ENCODE results near the gene FAM13A.
"Not testable (repeated sequence)": the region's sequence is repeated elsewhere in the genome, so short reads cannot be mapped to it uniquely, and the experiment has no call there.

FAM13A gene

GRCh38 chr4:89056953-89057398 is at the start of gene FAM13A:
FAM13A (minus strand) TSS chr4:89057185; CDS start chr4:89056964, 221 bp downstream.
- DNase-seq (ENCODE audit: insufficient read length, low spot score) (no peak), FAIRE-seq (peak; percentile 90)

GRCh38 chr4:89105726-89106125 is 48.7 kb upstream of the FAM13A start:
- FAIRE-seq: no peak
- DNase-seq (ENCODE audit: insufficient read length, low spot score): no peak

- FAIRE-seq (peak; percentile 92), DNase-seq (ENCODE audit: insufficient read length, low spot score) (peak; percentile 19)
These were observed 44.5 kb upstream of the FAM13A start for GRCh38 chr4:89101256-89102161.

GRCh38 chr4:89100853-89101252 is 43.9 kb upstream of the FAM13A start:
- FAIRE-seq: no peak
- DNase-seq (ENCODE audit: insufficient read length, low spot score): no peak

- DNase-seq (ENCODE audit: insufficient read length, low spot score): no peak
These were observed 42.5 kb upstream of the FAM13A start for GRCh38 chr4:89099471-89099870.

DNA sequence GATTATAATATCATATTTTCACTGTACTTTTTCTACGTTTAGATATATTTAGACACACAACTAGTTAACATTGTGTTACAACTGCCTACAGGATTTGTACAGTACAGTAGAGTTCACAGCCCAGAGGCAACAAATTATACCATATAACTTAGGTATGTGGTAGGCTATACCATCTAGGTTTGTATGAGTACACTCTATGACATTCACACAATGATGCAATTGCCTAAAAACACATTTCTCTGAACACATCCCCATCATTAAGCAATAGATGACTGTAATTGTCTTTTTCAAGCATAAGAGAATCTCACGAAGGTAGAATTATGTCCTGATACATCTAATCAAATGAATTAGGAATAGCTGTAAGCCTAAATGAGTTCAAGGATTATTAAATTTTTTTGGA is 42.0 kb upstream of the FAM13A start:
- DNase-seq (ENCODE audit: insufficient read length, low spot score): no peak
- FAIRE-seq: no peak

More at GRCh38 chr4:89099471-89099870, 42.5 kb upstream of the FAM13A start:
- FAIRE-seq: peak; percentile 40

DNA sequence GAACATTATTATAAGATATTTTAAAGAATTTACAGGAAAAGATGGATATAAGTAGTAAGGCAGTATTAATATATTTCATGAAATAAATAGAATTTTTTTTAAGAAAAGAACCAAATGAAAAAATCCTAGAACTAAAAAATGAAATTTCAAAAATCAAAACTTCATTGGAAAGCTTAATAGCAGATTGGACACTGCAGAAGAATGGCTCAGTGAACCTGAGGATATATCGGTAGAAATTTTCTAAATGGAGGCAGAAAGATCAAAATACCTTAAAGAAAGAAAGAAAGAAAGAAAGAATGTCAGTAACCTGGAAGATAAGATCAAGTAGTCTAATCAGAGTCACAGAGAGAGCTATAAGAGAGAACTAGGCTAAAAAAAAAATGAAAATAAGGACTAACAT is 21.3 kb upstream of the FAM13A start:
- FAIRE-seq (no peak), DNase-seq (ENCODE audit: insufficient read length, low spot score) (no peak)

DNA sequence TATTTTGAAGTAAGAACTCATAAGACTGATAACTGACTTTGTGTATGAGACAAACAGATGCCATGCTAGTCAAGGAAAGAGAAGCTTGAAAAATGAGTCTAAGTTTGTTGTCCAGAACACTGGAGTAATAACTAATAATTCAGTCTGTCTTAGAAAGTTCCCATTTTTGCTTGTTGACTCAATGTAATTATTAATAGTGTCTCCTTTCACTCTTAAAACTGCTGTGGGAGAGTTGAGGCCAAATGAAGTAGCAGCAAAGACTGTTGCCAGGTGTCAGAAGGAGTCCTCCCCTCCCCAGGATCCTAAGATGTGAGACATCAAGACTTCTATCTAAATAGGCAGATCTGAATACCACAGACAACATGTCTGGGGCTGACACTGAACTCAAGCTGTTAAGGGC is 20.8 kb upstream of the FAM13A start:
- no peak for DNase-seq (ENCODE audit: insufficient read length, low spot score)
- no peak for FAIRE-seq

- FAIRE-seq (no peak), DNase-seq (ENCODE audit: insufficient read length, low spot score) (no peak)
These were observed 15.9 kb upstream of the FAM13A start for GRCh38 chr4:89072921-89073320.

GRCh38 chr4:89071311-89071710 is 14.3 kb upstream of the FAM13A start:
- peak; percentile 21 for FAIRE-seq
- DNase-seq (ENCODE audit: insufficient read length, low spot score): no peak

DNA sequence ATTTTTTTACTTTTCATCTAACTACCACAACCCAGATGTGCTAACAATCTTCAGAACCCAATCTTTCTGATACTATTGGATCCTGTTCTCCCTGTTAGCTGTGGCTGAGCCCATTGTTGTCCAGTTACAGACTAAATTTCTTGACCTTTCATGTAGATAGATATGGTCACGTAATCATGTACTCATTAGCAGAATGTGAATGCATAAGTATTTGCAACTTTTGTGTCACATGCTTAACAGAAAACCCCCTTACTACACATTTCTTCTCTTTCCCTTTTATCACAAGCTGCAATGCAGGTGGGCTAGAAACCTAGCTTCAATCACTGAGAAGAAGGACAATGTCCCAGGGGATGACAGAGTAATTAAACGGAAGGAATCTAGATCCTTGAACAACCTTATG is 13.1 kb upstream of the FAM13A start:
- FAIRE-seq: peak; percentile 78

GRCh38 chr4:89069481-89069880 is 12.5 kb upstream of the FAM13A start:
- DNase-seq (ENCODE audit: insufficient read length, low spot score) (no peak), FAIRE-seq (peak; percentile 86)

More for the DNA sequence above, 13.1 kb upstream of the FAM13A start:
- no peak for DNase-seq (ENCODE audit: insufficient read length, low spot score)

GRCh38 chr4:89067417-89067816 is 10.4 kb upstream of the FAM13A start:
- FAIRE-seq (no peak), DNase-seq (ENCODE audit: insufficient read length, low spot score) (no peak)

- no peak for FAIRE-seq
These were observed 7.9 kb upstream of the FAM13A start for GRCh38 chr4:89064848-89065247.

GRCh38 chr4:89057844-89058243 is 859 bp upstream of the FAM13A start:
- not testable (repeated sequence) for FAIRE-seq; DNase-seq (ENCODE audit: insufficient read length, low spot score)

More at GRCh38 chr4:89064848-89065247, 7.9 kb upstream of the FAM13A start:
- DNase-seq (ENCODE audit: insufficient read length, low spot score): no peak

DNA sequence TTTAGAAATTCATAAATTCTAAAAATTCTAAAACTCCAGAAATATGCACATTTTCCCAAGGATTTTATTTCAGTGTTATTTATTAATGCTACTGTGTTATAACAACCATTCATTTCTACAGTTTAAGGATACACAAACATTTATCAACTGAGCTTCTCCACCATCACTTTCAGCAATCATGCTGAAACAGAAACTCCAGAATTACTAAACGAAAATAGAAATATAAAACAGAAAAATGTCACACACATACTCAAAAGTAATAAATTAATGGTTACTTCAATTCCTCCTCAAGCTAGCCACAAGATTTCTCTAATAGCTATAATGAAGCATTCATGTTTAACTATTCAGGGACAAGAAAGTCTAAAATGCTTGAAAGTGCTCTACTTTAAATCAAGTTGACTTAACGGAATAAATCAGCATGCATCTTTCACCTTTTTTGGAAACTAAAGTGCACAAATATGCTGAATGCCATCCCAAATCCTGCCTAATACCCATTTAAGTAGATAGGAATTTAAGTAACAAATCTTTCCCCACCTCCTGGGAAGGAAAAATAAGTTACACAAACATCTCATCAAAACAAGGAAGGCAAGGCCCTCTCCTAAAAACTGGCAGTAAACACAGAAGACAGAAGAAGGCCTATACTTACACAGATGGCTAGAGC is 563 bp downstream of the FAM13A start:
- no peak for DNase-seq (ENCODE audit: insufficient read length, low spot score)

DNA sequence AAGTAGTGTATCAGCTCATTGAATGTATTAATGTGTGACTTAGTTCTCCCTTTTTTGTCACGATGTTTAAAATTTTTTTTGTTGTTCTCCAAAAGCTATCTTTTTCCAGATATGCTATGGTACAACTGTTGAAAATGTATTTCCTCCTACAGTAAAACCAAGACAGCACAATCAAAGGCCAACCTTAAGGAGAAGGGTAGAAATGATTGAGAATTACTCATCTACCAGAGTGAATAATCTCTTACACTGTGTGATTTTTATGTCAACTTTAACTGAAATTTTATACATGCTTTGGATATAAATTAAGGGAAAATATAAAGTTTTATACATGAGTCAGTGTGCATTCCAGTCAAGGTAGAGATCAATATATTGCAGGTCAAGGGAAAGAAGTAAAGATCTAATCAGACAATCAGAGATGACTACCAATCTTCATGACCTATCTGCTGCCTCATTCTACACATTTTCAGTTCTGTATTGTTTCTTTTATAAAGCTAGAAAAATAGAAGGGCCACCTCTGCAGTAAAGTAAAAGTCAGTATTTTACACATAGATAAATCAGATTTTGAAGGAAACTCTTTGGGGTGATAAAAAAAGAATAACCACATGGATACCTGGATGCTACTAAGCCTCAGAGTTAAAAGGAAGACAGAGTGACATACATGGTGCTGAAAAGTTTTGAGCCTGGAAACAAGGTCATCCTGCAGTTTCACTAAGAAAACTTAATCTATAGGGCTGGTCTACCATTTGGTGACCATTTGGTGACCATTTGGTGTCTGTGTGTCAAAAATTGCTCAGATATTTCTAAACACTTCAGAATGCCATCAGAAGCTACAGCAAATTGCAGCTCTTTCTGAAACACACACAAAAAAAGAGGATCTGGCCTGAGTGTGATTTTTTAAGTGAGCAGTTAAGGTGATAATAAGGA is 1.6 kb downstream of the FAM13A start:
- DNase-seq (ENCODE audit: insufficient read length, low spot score) (no peak), FAIRE-seq (peak; percentile 75)

More for the DNA sequence above, 563 bp downstream of the FAM13A start:
- peak; percentile 59 for FAIRE-seq

- FAIRE-seq: no peak
- no peak for DNase-seq (ENCODE audit: insufficient read length, low spot score)
These were observed 2.4 kb downstream of the FAM13A start for GRCh38 chr4:89054627-89055026.

DNA sequence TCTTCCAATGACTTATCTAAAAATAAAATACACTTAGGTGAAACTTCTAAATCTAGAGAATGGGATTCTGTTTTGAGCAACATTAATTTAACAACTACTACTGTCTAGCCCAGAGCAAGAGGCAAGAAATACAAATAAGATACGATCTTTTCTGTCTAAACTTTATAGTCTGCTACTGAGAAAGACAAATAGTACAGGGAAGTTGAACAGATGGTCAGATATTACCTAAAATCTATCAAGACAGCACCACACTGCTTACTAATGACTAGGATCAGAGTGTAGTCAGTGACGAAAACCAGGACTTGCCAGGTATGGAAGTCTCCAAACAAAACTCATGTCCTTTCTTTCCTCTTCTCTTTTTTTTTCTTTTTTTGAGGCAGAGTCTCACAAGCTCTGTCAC is 7.1 kb downstream of the FAM13A start:
- no peak for DNase-seq (ENCODE audit: insufficient read length, low spot score)

GRCh38 chr4:89048906-89049601 is 7.9 kb downstream of the FAM13A start:
- FAIRE-seq (no peak), DNase-seq (ENCODE audit: insufficient read length, low spot score) (no peak)

More for the DNA sequence above, 7.1 kb downstream of the FAM13A start:
- FAIRE-seq: peak; percentile 18

Measured in GM19239 (cell line).